Measurements from ENCODE around the gene PSME3IP1.

Gene PSME3IP1

GRCh38 chr16:57127037-57127763, 58.6 kb downstream of the PSME3IP1 start:
- no peak overlapping the region for H3K4me3 ChIP-seq (ENCODE audit: control insufficient read depth, low read depth, low read length)
- no peak for DNase-seq (ENCODE audit: low read depth)
- TF ChIP-seq CTCF (conservative IDR thresholded peaks at IDR 0.05; ENCODE audit: control insufficient read depth, insufficient read depth, low read depth, low read length) = no peak

- no peak overlapping the region for H3K4me3 ChIP-seq (ENCODE audit: control insufficient read depth, low read depth, low read length)
- TF ChIP-seq CTCF (conservative IDR thresholded peaks at IDR 0.05; ENCODE audit: control insufficient read depth, insufficient read depth, low read depth, low read length) = no peak
Observed at GRCh38 chr16:57126411-57126810, 59.4 kb downstream of the PSME3IP1 start.

GRCh38 chr16:57125969-57126368, 59.9 kb downstream of the PSME3IP1 start:
- no peak for DNase-seq (ENCODE audit: low read depth)
- H3K4me3 ChIP-seq (ENCODE audit: control insufficient read depth, low read depth, low read length) = no peak overlapping the region
- no peak for TF ChIP-seq CTCF (conservative IDR thresholded peaks at IDR 0.05; ENCODE audit: control insufficient read depth, insufficient read depth, low read depth, low read length)

More at GRCh38 chr16:57126411-57126810, 59.4 kb downstream of the PSME3IP1 start:
- no peak for DNase-seq (ENCODE audit: low read depth)

- no peak for TF ChIP-seq CTCF (conservative IDR thresholded peaks at IDR 0.05; ENCODE audit: control insufficient read depth, insufficient read depth, low read depth, low read length)
- no peak overlapping the region for H3K4me3 ChIP-seq (ENCODE audit: control insufficient read depth, low read depth, low read length)
- no peak for DNase-seq (ENCODE audit: low read depth)
Observed at GRCh38 chr16:57125376-57125775, 60.5 kb downstream of the PSME3IP1 start.

- TF ChIP-seq CTCF (conservative IDR thresholded peaks at IDR 0.05; ENCODE audit: control insufficient read depth, insufficient read depth, low read depth, low read length) = no peak
- H3K4me3 ChIP-seq (ENCODE audit: control insufficient read depth, low read depth, low read length) = no peak overlapping the region
- no peak for DNase-seq (ENCODE audit: low read depth)
Observed at GRCh38 chr16:57123974-57124674, 61.7 kb downstream of the PSME3IP1 start.

GRCh38 chr16:57123216-57123973, 62.4 kb downstream of the PSME3IP1 start:
- no peak overlapping the region for H3K4me3 ChIP-seq (ENCODE audit: control insufficient read depth, low read depth, low read length)
- TF ChIP-seq CTCF (conservative IDR thresholded peaks at IDR 0.05; ENCODE audit: control insufficient read depth, insufficient read depth, low read depth, low read length) = no peak
- DNase-seq (ENCODE audit: low read depth) = no peak

All from fibroblast of mammary gland (primary cell).